COR-L47 (cell line): Measurements from ENCODE around the gene MYH15.

ENCODE experiments used
- DNase-seq: peaks from one replicate; lab custom pipeline; 2025; lab: John Stamatoyannopoulos, UW

Gene MYH15

DNA sequence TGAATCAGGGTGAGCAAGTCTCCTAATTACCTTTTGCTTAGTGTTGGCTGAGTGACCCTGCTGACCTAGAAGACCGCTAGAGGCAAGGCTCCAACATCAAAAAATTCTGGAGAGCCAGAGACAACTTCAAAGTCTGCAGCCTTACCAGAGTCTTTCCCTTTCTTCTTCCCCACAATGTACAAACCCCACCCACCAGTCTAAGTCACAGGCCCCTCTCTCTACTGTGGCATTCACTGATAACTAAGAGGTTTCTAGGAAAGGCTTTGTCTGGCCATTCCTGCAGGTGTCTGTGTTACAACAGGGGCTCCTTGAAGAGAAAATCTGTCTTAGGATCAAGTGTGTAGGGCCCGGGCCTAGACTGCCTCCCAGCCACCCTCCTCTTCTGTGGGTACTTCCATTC is 525 bp downstream of the MYH15 start:
- DNase-seq = no peak

DNA sequence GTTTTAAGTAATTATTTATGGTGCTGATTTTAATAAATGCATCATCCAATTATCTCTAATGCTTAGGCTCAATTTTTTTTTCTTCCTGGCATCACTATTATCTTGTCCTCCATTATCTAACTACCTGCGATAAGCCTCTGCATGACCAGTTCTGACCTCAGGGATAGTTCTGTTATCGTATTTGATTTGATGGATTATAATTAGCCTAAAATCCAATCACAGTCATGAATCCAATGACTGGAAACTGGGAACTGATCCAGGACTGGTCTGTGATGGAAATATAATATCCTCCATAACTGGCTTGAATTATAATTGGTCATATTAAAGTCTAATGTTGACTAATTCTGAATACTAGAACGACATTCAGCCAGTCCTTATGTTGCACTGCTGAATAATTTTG is 1.1 kb downstream of the MYH15 start:
- DNase-seq = peak; percentile 79

DNA sequence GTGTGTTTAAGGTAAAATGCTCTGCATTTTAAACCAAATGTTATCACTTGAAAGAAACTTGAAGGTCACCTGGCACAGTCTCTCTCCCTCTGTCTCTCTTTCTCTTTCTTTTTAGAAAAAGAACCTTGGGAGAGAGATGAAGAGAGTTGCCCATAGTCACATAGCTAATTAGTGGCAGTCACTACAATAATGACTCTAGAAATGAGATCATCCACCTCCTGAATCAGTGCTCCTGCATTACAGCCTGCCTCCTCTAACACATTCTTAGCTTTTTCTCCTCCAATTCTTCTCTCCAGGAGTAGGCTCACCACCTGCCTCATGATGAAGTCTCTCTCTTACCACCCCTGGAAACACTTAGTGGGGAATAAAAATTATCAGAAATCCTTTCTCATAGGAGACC is 2.5 kb downstream of the MYH15 start:
- no peak for DNase-seq

DNA sequence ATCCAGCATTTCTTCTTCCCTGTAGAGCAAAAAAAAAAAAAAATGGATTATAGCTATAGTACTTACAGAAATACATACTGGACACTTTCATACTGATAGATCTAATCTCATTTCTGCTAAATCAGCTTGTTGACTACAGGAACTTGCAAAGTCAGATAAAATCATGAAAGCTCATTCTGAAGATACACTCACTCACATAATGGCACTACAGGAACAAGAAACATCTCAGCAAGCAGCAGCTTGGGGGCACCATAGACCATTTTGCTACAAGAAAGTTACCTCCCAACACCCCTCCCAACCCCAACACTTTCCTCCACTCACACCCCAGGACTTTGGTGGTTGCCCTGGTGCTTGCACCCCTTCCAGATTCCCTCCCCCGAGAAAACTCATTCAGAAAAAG is 4.6 kb downstream of the MYH15 start:
- DNase-seq = no peak

DNA sequence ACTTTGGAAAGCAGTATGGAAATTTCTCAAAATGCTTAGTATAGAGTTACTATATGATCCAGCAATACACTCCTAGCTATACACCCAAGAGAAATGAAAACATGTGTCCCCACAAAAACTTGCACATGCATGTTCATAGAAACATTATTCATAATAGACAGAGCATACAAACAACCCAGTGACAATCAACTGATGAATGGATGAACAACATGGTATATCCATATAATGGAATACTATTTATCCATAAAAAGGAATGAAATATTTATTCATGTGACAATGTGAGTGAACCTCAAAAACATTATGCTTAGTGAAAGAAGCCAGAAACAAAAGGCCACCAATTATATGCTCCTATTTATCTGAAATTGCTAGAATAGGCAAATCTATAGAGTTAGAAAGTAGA is 6.7 kb downstream of the MYH15 start:
- no peak for DNase-seq

DNA sequence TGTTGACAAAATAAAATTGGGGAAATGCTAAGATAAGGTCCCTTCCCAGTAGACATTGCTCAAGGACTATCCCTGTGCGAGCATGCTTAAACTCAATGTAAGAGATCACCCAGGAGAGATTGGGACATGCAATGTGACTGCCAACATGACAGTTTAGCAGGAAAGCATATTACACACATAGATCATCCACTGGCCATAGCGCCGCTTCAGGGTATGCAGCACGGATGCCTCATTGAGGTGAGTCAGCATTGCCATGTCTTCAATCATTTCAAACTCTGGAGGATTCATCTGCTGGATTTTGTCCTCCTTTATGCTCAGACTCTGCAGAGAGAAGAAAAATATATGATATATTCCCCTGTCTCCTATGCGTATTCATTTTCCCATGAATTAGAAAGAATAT is 8.9 kb downstream of the MYH15 start:
- no peak for DNase-seq

DNA sequence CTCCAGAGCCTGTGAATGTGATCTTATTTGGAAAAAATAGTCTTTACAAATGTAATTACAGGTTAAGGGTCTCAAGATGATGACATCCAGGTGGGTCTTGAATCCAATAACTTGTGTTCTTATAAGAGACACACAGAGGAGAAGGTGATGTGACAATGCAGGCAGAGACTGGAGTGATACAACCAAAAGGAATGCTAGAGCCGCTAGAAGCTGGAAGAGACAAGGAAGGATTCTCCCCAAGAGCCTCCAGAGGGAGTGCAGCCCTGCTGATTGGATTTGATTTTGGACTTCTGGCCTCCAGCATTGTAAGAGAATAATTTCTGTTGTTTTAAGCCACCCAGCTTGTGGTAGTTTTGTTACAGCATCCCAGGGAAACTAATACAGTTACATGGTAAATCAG is 9.7 kb downstream of the MYH15 start:
- DNase-seq = no peak

DNA sequence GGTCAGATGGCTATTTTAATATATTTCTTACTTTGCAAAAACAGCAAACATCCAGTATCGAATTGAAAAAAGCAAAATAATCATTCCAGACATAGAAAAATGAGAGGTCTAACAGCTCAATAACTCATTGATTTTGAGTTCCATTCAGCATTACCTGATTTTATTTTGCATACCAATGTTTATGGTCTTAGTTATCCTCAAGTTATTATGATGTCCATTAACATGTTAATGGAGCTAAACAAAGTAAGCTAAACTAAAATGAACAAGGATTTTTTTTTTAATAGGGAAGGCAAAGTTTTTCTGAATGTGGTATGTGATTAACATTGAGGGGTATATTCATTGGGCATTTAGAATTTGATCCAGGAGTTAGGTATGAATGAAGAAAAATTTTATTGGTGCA is 13.1 kb downstream of the MYH15 start:
- no peak for DNase-seq

DNA sequence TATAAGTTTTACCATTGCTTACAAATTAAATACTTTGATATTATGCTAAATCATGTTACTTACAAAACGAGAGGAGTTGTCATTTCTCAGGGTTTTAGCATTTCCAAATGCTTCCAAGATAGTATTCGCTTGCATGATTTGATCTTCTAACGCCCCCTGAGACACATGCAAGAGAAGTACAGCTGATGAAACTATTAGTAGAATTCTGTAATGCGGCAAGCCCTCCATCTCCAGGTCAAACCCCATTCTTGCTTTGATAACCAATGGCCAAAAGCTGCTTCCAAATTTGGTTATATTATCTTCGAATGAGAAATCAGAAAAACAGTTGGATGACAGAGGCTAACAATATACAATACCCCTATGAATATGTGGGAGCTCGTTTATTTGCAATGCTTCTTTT is 14.7 kb downstream of the MYH15 start:
- DNase-seq = no peak

DNA sequence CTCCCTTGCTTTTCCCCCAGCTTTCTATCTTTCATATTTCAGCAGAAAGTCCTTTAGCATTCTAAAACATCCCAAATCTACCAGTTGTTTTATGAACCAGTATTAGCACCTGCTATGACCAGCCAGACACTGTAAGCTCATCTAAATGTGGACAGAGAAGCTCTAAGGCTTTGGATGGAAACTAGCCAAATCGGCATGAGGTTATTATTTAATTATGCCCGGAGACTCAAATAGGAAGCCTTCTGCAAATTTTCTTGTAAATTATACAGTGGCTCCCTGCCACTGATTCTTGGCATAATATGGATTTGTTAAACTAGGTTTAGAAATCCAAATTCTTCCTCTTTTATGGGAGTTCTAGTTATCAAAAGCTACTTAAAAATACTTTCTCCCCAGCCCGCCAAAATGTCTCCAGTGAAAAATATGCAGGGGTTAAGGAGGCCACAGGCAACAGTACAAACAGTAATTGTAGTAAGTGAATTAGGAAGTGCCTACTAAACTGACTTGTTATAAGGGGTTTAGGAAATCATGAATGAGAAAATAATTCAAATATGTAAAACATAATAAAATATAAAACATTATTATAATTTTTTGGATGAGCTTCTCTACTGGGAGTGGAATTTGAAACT is 15.4 kb downstream of the MYH15 start:
- DNase-seq = peak; percentile 49

DNA sequence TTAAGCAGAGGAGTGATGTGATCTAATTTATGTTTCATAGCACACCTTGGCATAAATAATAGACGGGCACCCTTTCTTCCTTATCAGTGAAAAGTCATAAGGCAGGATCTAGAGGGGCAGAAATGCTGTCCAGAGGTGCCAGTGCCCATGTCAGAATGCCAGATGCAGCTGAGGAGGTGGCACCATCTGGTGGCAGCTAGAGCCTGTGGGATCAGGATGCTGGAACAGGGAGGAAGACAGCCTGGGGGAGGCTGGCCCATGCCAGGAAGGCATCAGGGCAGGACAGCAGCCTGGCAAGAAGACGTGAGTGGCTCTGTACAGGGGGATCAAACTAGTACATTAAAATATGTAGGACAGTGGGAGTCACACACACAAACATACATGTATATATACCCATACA is 16.5 kb downstream of the MYH15 start:
- peak; percentile 24 for DNase-seq

DNA sequence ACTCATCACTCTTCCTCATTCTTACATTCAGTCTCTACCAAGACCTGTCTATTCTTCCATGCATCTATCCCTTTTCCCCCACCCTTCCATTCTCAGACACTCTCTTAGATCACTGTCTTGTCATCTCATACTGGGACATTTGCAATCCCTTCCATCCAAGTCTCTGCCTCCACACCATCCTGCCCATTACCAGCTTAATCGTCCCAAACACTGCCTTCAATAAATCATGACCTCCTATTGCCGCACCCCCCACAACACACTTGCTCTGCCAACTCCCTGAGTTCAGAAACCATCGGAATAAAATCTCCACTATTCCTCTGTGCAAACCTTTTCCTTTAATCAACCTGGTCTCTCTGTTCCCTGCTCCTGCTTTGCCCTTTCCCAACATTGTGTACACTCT is 18.9 kb downstream of the MYH15 start:
- no peak for DNase-seq

DNA sequence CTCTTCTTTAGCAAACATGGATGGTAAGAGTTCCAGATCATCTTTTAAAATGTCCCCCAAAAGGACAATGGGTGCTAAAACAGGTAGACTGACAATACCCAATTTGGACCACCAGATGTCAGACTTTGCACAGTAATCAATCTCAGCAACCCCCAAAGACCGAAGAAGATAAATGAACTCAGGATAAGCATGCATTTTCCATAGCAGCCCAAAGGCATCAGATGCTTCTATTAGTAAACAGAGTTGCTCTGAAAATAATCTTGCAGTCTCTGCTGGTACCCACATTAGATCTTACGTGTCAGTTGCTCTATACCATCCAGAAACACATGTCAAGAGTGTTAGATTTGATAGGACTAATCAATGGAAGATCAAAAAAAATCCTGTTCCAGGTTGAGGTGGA is 20.6 kb downstream of the MYH15 start:
- DNase-seq = peak; percentile 79

DNA sequence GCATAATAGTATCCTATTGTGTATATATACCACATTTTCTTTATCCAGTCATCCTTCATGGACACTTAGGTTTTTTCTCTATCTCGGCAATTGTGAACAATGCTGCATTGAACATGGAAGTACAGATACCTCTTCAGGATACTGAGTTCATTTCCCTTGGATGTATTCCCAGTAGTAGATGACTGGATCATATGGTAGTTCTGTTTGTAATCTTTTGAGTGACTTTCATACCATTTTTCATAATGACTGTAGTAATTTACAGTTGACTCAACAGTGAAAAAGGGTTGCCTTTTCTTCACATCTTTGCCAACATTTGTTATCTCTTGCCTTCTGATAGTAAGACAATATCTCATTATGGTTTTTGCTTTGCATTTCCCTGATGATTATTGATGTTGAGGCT is 21.8 kb downstream of the MYH15 start:
- no peak for DNase-seq

DNA sequence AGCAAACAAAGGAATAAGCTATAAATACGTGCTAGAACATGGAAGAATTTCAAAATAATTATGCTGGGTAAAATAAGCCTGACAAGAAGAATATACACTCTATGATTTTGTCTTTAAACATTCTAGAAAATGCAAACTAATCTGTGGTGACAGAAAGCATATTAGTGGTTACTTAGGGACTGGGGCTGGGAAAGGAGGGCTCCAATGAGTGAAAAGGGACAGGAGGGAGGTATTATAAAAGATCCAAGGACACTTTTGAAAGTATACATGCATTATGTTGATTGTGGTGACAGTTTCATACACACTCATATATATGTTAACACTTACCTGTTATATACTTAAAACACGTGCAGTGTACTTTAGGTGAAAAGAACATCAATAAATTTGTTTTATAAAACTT is 23.0 kb downstream of the MYH15 start:
- no peak for DNase-seq

DNA sequence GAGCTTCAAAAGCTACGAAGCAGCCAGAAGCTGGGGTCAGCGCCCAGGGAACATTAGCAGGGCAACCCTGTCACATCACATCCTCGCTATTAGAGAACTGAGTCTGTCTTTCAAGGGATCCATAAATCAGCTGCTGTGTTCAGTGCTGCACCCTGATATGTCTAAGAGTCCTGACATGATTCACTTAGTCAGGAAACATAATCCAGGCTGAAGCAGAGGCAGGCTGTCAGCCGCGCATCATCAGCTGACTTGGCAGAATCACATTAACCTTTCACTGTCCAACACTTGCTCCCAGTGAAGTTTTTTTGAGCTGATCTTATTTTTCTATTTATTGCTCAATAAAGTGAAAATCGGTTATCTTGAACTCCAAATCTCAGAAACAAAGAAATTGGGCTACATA is 23.5 kb downstream of the MYH15 start:
- no peak for DNase-seq

DNA sequence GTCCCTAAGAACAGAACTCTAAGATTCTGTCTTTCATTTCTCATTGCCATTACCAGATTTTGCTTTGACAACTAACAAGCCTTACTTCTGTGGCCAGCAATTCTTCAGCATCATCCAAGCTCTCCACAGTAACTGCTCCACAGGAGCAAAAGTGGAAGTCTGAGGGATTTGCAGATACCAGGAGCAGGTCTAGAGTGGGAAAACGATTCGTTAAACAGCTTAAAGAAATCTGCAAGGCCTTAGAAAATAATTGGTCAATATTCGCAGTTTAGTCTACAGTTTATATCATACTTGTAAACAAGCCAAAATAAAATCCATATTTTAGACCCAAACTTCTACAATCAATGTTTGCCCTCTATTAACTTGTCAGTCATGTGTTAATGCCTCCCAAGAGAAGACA is 24.1 kb downstream of the MYH15 start:
- no peak for DNase-seq

DNA sequence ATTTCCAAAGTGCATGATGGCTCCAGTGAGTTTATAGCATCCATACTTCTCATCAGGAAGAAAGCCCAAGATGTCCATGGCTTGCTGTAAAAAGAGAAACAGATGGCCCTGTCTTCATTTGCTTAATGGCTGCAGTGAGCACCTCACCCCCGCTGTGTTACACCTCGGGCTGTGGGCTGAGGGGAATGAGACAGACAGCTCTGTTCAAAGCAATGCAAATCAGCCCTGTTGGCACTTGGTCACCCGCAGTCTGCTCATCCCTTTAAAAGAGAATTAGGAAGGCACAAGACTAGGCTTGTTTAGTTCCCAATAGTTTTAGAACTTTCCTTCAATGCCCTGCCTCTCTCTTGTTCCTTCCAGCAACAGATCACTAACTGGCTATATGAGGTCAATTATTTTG is 25.2 kb downstream of the MYH15 start:
- DNase-seq = no peak

DNA sequence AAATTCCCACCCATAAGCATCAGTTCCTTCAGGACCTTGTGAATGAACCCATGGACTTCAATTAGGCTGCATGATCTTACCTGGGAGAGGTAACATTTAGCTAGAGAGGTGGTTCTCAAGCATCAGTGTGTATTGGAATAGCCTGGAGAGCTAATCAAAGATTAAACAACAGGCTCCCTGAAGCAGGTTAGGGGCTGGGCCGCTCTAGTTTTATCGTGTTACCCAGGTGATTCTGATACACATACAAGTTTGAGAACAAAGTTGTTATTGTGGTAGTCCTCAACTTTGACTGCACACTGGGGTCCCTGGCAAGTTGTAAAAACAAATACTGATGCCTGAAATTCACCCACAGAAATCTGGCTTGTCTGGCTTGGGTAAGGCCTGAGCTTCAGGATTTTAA is 31.2 kb downstream of the MYH15 start:
- DNase-seq = no peak

DNA sequence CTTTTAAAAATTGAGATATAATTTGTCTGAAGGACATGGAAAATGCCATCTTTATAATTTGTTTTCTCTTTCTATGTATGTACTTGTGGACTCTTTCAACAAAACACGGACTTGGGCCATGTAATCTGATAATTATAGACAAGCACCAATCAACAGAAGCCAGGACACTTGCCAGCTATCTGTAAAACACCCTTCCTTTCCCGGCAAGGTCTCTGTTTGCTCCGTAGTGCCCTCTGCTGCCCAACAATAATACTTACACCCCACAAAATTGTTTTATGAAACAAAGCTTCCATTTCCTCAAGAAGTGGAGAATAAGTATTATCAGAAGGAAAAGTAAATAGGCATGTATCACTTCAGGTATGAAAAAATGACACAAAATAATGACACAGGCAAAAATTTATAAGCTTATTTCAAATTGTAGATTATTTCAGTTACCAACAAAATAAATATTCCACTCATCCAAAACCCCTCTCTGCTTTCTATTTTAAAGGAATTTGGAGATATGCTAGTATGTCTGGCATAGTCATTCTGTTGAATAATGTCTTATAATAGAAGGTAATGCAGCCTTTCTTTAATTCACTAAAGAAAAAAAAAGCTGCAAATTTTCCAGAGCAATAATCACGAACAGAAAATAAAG is 32.8 kb downstream of the MYH15 start:
- DNase-seq = peak; percentile 92

DNA sequence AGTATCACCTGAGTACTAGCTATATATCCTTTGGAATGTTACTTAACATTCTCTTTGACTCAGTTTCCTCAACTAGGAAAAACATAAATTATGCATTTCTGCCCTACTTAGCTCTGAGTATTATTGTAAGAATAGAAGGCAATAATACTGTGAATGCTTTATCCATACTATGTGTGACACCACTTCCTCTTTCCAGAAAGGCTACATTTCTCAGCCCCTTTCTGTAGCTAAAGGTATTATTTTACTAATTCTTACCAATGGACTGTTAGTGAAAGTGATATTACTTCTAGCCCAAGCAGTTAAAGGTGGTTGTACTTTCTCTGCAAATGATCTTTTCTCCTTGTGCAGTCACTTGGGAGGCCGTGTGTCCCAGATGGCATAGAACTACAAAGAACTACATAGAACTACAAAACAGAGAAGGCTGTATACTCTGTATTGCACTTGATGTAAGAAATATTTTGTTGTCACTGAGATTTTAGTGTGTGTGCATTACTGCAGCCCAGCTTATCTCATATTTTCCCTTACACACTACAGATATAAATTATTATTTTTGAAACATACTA is 35.1 kb downstream of the MYH15 start:
- no peak for DNase-seq

DNA sequence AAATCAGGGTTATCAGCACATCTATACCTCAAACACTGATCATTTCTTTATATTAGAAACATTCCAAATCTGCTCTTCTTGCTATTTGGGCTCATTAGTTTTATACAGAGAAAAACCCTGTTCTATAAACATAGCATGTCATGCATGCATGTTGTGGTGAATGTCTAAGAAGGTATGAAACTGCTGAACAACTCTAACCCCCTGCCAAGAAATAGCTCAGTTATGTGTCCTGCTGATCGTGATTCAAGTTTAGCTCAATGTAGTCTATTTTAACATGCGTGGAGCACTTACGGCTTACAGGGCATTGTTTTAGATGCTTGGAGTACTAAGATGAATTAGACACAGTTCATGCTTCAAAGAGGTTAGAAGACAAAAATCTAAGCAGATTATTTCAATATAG is 35.8 kb downstream of the MYH15 start:
- no peak for DNase-seq

DNA sequence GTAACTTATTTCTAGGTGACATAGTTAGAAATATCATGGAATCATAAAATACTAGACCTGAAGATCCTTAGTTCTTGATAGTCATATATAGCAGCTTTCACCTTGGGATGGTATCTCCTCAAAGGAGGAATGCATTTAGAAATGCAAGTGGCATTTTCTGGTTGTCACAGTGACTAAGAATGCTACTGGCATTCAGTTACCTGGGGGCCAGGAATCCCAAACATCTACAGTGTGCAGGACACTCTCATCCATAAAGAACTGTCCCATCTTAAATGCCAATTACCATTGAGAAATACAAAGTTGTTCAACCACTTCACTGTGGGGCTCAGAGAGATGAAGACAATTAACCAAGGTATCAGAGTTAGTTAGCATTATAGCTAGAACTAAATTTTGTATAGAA is 36.7 kb downstream of the MYH15 start:
- DNase-seq = no peak

DNA sequence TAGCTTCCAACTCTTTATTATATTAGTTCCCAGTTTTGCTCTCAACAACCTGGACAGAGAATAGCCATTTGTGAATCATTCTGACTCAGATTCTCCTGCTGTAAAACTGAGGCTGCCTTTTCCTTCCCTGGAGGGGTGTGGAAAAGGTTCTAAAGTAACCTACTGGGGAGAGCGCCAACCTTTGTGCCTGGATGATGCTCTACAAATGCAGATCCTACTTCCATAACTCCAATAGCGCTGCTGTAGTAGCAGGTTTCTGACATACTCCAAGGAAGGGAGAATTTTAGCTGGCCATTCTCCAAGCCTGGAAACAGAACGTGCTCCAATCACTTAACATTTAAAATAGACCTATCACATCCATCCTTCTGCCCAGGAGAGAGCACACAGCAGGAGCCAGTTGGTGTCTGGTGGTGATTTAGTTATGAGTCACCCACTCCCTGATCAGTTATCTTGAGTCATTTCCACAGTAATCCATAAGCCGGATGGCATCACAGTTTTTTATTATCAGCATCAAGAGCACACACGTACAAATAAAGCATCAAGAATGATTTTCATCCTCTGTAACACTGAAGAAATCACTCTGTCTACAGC is 38.3 kb downstream of the MYH15 start:
- no peak for DNase-seq
